ENCODE data around the gene PNLIPRP2. TPM values are rescaled to one million over a fixed set of nuclear protein-coding genes. Genes with fewer than 3 reads are reported as not detected.

PNLIPRP2 gene
- total RNA-seq: under 1 TPM in 2 of 3 donors, not detected in 1; 0.46 to 0.56 TPM

DNA sequence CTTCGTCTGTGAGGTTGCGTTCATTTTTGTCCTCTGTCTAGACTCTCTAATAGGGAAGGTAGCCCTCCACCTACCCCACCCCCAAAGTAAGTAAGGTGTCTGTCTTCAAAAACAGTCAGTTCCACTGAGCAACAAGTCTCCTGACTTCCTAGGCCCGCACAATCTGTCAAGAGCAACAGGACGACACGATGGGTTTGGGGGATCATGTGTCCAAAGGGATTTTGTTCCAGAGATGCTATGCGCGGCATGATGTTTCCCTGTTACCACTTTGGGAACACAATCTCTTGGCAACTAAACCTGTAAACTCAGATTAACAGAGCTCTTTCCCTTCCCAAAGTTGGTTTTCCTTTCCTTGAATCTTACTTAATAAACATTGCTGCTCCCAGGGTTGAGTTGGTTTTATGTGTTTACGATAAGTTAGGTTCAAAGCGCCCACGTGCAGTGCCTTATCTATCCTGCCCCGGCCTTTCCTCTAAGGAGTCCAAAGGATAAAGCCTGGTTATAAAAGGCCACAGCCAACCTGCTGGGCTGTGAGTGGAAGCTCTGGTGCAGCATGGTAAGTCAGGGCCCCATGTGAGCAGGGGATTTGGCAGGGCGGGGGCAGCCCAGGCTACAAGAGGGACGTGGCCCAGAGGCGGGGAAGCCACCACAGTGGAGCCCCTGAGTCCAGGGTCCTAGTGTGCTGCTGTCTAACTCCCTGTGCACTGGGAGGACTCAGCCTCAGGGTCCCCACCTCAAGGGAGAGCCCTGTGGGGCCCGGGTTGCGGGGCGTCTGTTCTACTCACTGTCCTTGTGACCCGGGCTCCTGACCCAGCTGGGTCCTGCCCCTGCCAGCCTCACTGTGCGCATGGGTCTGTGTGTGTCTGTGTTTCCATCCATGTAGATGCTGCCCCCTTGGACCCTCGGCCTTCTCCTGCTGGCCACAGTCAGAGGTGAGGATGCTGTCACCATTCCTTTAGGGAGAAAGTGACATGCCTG lies at the start of gene PNLIPRP2:
PNLIPRP2 (plus strand) TSS at position 531 of the 978 bp plus-strand sequence.
- no peaks in the 10 kb centered on the region for H3K9me3 Mint-ChIP-seq
- H3K4me3 Mint-ChIP-seq: no peak within 1 kb of the TSS
- H3K27me3 Mint-ChIP-seq (ENCODE audit: low read depth): peaks cover 6% of the 10 kb centered on the region
- no peaks in the 10 kb centered on the region for H3K36me3 Mint-ChIP-seq (ENCODE audit: insufficient read depth)
- no peaks in the 10 kb centered on the region for H3K4me1 Mint-ChIP-seq (ENCODE audit: low read depth)
- ATAC-seq (no peak), DNase-seq (no peak)

DNA sequence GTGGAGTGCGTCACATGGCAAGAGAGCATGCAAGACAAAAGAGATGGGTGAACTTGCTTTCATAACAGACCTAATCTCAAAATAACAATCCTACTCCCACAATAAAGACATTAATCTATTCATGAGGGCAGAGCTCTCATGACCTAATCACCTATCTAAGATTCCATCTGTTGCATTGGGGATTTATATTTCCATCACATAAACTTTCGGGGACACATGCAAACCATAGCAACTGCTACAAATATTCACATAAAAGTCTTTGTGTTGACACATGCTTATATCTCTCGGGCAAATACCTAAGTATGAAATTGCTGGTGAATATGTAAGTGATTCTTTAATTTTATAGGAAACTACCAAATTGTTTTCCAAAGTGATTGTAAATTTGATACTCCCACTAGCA lies 46.0 kb upstream of the PNLIPRP2 start:
- peaks cover 4% of the 10 kb centered on the region for H3K9me3 Mint-ChIP-seq
- peaks cover 2% of the 10 kb centered on the region for H3K27me3 Mint-ChIP-seq (ENCODE audit: low read depth)
- no peaks in the 10 kb centered on the region for H3K4me1 Mint-ChIP-seq (ENCODE audit: low read depth)
- no peaks in the 10 kb centered on the region for H3K36me3 Mint-ChIP-seq (ENCODE audit: insufficient read depth)
- DNase-seq (no peak), ATAC-seq (no peak)
- no peak overlapping the region for H3K4me3 Mint-ChIP-seq

DNA sequence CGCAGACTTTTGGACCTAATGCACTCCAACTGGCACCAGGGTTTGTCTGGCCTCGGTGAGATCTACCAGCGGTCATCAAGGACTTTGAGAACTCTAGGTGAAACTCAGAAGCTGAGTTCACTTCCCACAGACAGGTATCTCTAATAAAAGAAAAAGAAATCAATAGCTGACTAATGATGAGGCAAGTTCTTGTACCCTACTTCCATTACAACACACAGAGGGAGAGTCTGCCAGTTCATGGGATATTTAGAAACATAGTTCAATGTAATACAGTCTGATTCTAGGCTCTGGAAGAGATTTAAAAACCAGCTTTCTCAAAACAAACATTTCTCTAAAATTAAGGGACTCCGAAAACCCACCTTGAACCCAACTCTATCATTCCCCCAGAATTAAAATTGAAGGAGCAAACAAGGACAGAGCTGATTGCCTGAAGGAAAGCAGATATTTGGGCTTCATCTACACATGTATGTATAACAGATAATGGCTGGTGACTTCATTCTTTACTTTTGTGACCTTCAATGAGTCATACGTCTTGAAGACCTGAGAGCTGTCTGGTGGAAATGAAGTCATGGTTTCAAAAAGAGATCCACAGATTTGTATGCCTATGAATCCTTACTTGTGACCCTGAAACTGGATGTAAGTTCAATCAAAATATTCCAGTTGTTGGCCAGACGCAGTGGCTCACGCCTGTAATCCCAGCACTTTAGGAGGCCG lies 32.7 kb upstream of the PNLIPRP2 start:
- Mint-ChIP-seq H3K9me3 (peaks cover 6% of the 10 kb centered on the region), H3K4me1 (ENCODE audit: low read depth) (no peaks in the 10 kb centered on the region), H3K27me3 (ENCODE audit: low read depth) (peaks cover 2% of the 10 kb centered on the region), H3K4me3 (no peak overlapping the region), H3K36me3 (ENCODE audit: insufficient read depth) (no peaks in the 10 kb centered on the region)
- DNase-seq (no peak), ATAC-seq (no peak)

DNA sequence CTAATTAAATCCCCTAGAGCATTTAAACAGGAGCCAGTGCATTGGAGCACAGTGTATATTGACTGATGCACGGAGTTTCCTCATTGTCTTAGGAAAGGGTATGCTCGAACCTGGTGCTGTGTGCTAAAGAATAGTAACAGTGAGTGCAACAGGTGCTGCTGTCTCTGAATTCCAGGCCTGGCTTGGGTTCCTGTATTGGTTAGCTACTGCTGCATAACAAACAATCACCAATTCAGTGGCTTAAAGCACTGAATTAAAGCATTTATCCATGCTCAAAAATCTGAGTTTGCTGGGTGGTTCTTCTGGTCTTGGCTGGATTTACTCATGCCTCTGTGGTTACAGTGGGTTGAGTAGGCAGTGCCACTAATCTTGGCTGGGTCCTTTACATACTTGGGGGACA lies 31.8 kb upstream of the PNLIPRP2 start:
- DNase-seq (no peak), ATAC-seq (no peak)
- Mint-ChIP-seq H3K36me3 (ENCODE audit: insufficient read depth) (no peaks in the 10 kb centered on the region), H3K4me1 (ENCODE audit: low read depth) (no peaks in the 10 kb centered on the region), H3K4me3 (no peak overlapping the region), H3K27me3 (ENCODE audit: low read depth) (peaks cover 2% of the 10 kb centered on the region), H3K9me3 (peaks cover 6% of the 10 kb centered on the region)

DNA sequence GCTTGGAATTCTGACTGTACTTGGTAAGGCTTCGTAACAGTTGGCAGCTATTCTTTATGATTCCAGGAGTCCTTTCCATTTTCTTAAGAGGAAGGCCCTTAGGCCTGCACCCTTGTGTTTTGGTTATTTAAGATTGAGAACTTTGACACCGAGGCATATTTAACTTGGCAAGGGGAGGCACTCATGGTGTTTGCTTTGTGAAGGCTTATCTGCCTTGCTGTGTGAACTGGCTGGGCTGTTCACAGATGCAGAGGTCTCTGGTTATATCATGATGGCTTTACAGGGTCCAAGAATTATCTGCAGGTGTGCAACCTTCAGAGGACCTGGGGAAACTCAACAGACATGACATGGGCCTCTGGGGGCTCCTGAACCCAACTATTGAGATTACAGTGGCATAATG lies 30.8 kb upstream of the PNLIPRP2 start:
- no peaks in the 10 kb centered on the region for H3K4me1 Mint-ChIP-seq (ENCODE audit: low read depth)
- DNase-seq (no peak), ATAC-seq (no peak)
- peaks cover 6% of the 10 kb centered on the region for H3K9me3 Mint-ChIP-seq
- H3K27me3 Mint-ChIP-seq (ENCODE audit: low read depth): peaks cover 2% of the 10 kb centered on the region
- H3K36me3 Mint-ChIP-seq (ENCODE audit: insufficient read depth): no peaks in the 10 kb centered on the region
- no peak overlapping the region for H3K4me3 Mint-ChIP-seq

DNA sequence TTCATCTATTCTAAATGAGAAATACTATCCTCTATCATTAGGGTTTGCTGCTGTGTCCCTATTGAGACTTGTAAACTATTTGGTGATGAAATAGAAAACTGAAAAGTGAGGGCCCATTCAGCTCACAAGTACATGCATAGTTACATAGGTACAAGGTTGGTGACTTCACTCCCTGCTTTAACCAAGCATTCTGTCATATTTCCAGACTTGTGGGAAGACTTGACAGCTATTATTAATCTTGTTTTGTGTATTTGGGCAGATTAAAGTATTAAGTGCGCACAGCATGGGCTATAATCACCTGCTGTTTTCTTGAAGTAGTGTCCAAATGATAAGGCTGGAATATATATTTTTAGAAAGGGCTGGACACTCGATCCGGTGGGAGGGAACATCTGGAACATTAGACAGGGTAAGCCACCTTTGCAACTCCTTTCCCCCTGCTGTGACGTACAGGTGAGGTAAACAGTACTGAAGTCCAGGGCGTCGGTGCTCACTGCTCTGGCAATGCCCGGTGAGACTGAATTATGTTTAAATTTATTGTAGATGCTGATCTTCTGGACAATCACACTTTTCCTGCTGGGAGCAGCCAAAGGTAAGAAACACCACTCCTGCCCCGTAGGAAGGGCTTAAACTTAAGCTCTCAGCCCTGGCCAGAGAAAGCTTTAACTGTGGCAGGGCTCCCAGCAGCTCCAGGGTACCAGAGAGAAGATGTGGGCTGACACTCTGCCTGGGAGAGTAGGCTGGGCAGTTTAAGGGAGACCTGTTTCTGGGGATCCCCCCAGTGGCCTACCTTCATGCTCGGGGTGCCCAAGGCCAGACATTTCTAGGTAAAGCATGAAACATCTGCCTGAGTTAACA lies 29.9 kb upstream of the PNLIPRP2 start, which contains the start of gene PNLIPRP1:
PNLIPRP1 (plus strand) TSS at position 370 of the 855 bp plus-strand sequence; CDS start at position 541, 171 bp downstream.
- H3K27me3 Mint-ChIP-seq (ENCODE audit: low read depth): peaks cover 2% of the 10 kb centered on the region
- H3K9me3 Mint-ChIP-seq: peaks cover 3% of the 10 kb centered on the region
- no peak for DNase-seq
- no peak for ATAC-seq
- H3K4me1 Mint-ChIP-seq (ENCODE audit: low read depth): no peaks in the 10 kb centered on the region
- H3K4me3 Mint-ChIP-seq: no peak within 1 kb of the TSS
- no peaks in the 10 kb centered on the region for H3K36me3 Mint-ChIP-seq (ENCODE audit: insufficient read depth)

DNA sequence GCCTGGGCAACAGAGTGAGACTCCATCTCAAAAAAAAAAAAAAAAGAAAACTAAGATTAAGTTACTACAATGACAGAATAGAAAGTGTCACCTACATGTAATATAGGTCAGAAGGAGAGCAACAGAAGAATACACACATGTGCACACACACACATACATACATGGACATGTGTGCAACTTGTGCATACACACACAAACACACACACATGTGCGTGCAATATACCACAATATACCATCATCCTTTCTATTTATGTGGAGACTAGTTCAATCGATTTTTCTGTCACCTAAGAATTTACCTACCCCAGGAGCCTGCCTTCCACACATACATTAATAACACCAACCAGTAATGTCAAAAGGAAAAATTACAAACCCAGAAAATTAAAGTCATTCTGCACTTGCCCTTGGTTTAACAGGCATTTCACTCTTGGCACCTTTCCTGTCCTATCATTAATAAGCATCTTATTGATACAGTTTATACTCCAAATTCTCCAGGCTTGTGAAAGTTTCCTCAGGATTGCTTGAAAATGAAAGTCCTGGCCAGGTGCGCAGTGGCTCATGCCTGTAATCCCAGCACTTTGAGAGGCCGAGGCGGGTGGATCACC lies 27.5 kb upstream of the PNLIPRP2 start:
- Mint-ChIP-seq H3K4me1 (ENCODE audit: low read depth) (no peaks in the 10 kb centered on the region), H3K36me3 (ENCODE audit: insufficient read depth) (no peaks in the 10 kb centered on the region), H3K27me3 (ENCODE audit: low read depth) (no peaks in the 10 kb centered on the region), H3K9me3 (no peaks in the 10 kb centered on the region), H3K4me3 (no peak overlapping the region)
- ATAC-seq (no peak), DNase-seq (no peak)

DNA sequence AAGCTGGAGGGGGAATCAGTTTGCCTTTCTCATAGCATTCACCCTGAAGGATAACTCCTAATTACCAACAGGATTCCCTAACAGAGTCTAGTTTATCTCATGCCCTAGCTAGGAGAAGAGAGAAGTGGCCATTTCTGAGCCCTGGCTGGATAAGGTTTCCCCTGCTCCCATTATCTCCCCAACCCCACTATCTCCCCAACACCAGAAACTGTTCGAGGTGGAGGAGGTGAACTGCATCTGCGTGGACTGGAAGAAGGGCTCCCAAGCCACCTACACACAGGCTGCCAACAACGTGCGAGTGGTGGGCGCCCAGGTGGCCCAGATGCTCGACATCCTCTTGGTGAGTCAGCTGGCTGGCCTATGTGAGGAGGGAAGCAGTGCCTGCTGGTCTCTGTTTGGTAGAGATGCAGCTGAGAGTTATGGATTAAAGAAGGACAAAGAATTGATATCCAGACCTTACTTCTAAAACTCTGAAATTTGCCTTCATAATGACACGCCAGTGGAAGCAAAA lies 26.2 kb upstream of the PNLIPRP2 start:
- Mint-ChIP-seq H3K4me1 (ENCODE audit: low read depth) (no peaks in the 10 kb centered on the region), H3K36me3 (ENCODE audit: insufficient read depth) (no peaks in the 10 kb centered on the region), H3K27me3 (ENCODE audit: low read depth) (no peaks in the 10 kb centered on the region), H3K4me3 (no peak overlapping the region), H3K9me3 (no peaks in the 10 kb centered on the region)
- ATAC-seq: no peak
- DNase-seq: no peak

DNA sequence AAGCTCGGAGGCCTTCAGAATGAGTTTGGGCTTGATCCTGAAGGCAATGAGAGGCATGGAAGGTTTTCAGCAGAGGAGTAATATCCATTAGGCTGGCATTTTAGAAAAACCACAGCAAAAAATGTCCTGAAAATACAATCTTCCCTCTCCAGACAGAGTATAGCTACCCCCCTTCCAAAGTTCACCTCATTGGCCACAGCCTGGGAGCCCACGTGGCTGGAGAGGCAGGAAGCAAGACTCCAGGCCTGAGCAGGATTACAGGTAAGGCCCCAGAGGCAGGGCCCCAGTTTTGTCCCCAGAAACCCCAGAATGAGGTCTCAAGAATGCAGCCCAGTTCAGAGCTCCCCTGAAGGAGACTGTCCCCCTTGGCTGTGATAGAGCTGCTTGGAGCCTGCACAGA lies 24.7 kb upstream of the PNLIPRP2 start:
- Mint-ChIP-seq H3K36me3 (ENCODE audit: insufficient read depth) (no peaks in the 10 kb centered on the region), H3K4me1 (ENCODE audit: low read depth) (no peaks in the 10 kb centered on the region), H3K9me3 (no peaks in the 10 kb centered on the region), H3K27me3 (ENCODE audit: low read depth) (no peaks in the 10 kb centered on the region), H3K4me3 (no peak overlapping the region)
- ATAC-seq (no peak), DNase-seq (no peak)

DNA sequence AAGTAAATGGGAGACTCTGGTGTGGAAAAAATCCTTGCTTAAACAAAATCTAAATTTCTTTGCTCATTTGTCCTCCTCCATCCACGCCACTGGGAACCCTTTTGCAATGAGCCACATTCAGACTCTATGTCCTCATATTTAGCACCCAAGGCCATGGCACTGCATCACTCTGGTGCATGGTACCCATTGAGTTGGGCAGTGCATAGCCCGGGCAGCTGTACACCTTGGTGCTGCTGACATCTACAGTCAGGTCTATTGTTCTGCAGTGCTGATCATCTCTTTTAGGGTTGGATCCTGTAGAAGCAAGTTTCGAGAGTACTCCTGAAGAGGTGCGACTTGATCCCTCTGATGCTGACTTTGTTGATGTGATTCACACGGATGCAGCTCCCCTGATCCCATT lies 23.2 kb upstream of the PNLIPRP2 start:
- ATAC-seq: no peak
- no peaks in the 10 kb centered on the region for H3K27me3 Mint-ChIP-seq (ENCODE audit: low read depth)
- H3K36me3 Mint-ChIP-seq (ENCODE audit: insufficient read depth): no peaks in the 10 kb centered on the region
- H3K9me3 Mint-ChIP-seq: no peaks in the 10 kb centered on the region
- H3K4me3 Mint-ChIP-seq: no peak overlapping the region
- no peaks in the 10 kb centered on the region for H3K4me1 Mint-ChIP-seq (ENCODE audit: low read depth)
- DNase-seq: no peak

DNA sequence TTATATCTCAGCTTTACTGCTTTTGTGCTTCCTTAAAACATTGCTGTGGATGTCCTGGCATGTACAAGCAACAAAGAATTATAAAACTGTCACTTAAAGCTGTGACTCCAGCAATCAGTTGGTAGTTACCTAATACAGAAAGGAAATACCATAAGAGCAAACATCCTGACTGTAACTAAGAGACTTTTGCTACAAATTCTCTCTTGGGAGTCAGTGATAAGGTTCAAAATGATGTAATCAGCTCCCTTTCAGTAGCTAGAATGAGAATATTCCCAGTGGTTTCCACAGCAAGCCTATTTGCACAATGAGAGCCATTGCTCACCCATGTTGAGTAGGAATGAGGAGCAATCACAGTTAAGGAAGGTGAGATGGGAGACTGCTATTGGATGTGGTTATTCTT lies 22.4 kb upstream of the PNLIPRP2 start:
- H3K4me1 Mint-ChIP-seq (ENCODE audit: low read depth): no peaks in the 10 kb centered on the region
- no peaks in the 10 kb centered on the region for H3K27me3 Mint-ChIP-seq (ENCODE audit: low read depth)
- ATAC-seq (no peak), DNase-seq (no peak)
- no peak overlapping the region for H3K4me3 Mint-ChIP-seq
- no peaks in the 10 kb centered on the region for H3K36me3 Mint-ChIP-seq (ENCODE audit: insufficient read depth)
- no peaks in the 10 kb centered on the region for H3K9me3 Mint-ChIP-seq

DNA sequence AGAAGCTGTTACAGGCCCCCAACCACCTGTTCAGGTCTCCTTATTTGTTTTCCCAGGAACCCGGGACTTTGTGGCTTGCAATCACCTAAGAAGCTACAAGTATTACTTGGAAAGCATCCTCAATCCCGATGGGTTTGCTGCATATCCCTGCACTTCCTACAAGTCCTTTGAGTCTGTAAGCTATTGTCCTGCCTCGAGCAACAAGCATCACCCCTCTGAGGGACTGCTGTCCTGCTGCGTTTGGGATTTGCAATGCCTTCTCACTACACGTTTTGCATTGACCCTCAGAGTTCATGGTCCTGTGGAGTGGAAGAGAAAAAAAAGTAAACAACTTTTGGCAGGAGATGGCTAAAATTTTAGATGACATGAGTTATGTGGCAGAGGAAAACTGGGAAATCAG lies 20.8 kb upstream of the PNLIPRP2 start:
- Mint-ChIP-seq H3K27me3 (ENCODE audit: low read depth) (no peaks in the 10 kb centered on the region), H3K9me3 (no peaks in the 10 kb centered on the region), H3K36me3 (ENCODE audit: insufficient read depth) (no peaks in the 10 kb centered on the region), H3K4me1 (ENCODE audit: low read depth) (no peaks in the 10 kb centered on the region), H3K4me3 (no peak overlapping the region)
- DNase-seq (no peak), ATAC-seq (no peak)

DNA sequence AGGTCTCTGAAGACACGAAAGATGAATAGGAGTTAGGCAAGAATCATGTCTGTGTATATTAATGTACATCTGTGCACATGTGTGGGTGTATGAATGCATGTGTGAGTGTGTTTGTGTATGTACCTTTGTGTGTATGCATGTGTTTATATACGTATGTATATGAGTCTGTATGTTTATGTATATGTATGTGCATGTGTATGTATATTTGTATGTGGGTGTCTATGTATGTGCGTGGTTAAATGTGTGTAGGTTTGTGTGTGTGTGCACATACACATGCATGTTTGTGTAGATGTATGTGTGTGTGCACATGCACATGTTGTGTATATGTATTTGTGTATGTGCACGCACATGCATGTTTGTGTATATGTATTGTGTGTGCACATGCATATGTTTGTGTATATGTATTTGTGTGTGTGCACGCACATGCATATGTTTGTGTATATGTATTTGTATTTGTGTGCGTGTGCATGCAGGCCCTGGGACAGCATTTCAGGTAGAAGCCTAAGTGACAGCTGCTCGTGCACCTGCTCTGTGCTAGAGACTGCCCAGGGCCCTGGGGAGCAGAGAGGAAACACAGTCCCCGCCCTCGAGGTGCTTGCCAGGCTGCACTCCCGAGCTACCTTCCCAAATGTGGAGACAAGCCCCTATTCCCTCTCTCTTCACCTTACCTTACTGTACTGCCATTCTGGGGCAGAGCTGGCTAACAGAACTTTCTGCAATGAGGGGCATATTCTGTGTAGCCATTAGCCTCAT lies 17.9 kb upstream of the PNLIPRP2 start:
- Mint-ChIP-seq H3K36me3 (ENCODE audit: insufficient read depth) (no peaks in the 10 kb centered on the region), H3K27me3 (ENCODE audit: low read depth) (peaks cover 4% of the 10 kb centered on the region), H3K4me1 (ENCODE audit: low read depth) (no peaks in the 10 kb centered on the region), H3K4me3 (no peak overlapping the region), H3K9me3 (no peaks in the 10 kb centered on the region)
- ATAC-seq: no peak
- DNase-seq: no peak

Data from activated T-cell treated with anti-CD3 and anti-CD28 coated beads, Interleukin-2, amount 50 U/mL, for 4 hours (primary cell).